ENCODE results near the gene RUNX3. TPM values are rescaled to one million over a fixed set of nuclear protein-coding genes. Genes with fewer than 3 reads are reported as not detected.

RUNX3 gene
- total RNA-seq, 1 donor, result not detected

- peak; percentile 25 for DNase-seq (ENCODE audit: low read depth)
- H3K4me3 ChIP-seq (ENCODE audit: low read depth, low read length), result no peak overlapping the region
- TF ChIP-seq, protein P1, sequence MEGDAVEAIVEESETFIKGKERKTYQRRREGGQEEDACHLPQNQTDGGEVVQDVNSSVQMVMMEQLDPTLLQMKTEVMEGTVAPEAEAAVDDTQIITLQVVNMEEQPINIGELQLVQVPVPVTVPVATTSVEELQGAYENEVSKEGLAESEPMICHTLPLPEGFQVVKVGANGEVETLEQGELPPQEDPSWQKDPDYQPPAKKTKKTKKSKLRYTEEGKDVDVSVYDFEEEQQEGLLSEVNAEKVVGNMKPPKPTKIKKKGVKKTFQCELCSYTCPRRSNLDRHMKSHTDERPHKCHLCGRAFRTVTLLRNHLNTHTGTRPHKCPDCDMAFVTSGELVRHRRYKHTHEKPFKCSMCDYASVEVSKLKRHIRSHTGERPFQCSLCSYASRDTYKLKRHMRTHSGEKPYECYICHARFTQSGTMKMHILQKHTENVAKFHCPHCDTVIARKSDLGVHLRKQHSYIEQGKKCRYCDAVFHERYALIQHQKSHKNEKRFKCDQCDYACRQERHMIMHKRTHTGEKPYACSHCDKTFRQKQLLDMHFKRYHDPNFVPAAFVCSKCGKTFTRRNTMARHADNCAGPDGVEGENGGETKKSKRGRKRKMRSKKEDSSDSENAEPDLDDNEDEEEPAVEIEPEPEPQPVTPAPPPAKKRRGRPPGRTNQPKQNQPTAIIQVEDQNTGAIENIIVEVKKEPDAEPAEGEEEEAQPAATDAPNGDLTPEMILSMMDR (IDR thresholded peaks at IDR 0.05; ENCODE audit: insufficient read depth, low read depth, low read length), result no peak
Observed at GRCh38 chr1:24878775-24879742, 51.0 kb downstream of the RUNX3 start.

DNA sequence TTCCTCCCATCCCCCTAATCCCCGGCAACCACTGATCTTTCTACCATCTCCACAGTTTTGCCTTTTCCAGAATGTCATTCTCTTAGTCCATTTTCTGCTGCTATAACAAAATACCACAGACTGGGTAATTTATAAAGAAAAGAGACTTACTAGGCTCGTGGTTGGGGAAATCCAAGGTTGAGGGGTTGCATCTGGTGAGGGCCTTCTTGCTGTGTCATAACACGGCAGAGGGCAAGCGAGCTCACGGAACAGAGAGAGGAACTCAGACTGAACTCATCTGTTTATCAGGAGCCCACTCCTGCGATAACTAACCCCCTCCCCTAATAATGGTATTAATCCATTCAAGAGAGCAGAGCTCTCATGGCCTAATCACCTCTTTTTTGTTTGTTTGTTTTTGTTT lies 52.0 kb downstream of the RUNX3 start:
- DNase-seq (ENCODE audit: low read depth), result no peak
- H3K4me3 ChIP-seq (ENCODE audit: low read depth, low read length), result no peak overlapping the region
- TF ChIP-seq, protein P1 (IDR thresholded peaks at IDR 0.05; ENCODE audit: insufficient read depth, low read depth, low read length), result no peak

- DNase-seq (ENCODE audit: low read depth), result no peak
- H3K4me3 ChIP-seq (ENCODE audit: low read depth, low read length), result no peak overlapping the region
- TF ChIP-seq, protein P1 (IDR thresholded peaks at IDR 0.05; ENCODE audit: insufficient read depth, low read depth, low read length), result no peak
Observed at GRCh38 chr1:24875991-24876506, 54.0 kb downstream of the RUNX3 start.

DNA sequence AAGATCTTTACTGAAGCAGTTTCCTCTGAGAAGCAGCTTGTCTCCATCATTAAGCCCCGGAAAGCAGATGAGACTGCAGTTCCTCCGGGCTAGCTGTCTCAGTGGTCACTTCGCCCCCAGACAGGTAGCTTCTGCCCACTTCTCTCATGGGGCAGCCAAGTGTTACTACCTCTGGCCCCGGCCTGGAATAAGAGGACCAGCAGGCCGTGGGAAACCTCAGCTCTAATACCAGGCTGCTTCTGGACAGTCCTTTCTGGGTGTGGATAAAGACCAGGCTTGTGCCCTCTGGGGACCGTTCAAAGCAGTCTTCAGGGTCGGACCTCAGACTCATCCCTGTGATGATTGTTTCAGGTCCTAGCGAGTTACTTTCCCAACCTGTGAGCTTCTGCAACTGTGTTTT lies 54.8 kb downstream of the RUNX3 start:
- TF ChIP-seq, protein P1 (IDR thresholded peaks at IDR 0.05; ENCODE audit: insufficient read depth, low read depth, low read length), result no peak
- H3K4me3 ChIP-seq (ENCODE audit: low read depth, low read length), result no peak overlapping the region
- DNase-seq (ENCODE audit: low read depth), result no peak

GRCh38 chr1:24874611-24875234 lies 55.4 kb downstream of the RUNX3 start:
- TF ChIP-seq, protein P1 (IDR thresholded peaks at IDR 0.05; ENCODE audit: insufficient read depth, low read depth, low read length), result no peak
- DNase-seq (ENCODE audit: low read depth), result no peak
- no peak overlapping the region for H3K4me3 ChIP-seq (ENCODE audit: low read depth, low read length)

DNA sequence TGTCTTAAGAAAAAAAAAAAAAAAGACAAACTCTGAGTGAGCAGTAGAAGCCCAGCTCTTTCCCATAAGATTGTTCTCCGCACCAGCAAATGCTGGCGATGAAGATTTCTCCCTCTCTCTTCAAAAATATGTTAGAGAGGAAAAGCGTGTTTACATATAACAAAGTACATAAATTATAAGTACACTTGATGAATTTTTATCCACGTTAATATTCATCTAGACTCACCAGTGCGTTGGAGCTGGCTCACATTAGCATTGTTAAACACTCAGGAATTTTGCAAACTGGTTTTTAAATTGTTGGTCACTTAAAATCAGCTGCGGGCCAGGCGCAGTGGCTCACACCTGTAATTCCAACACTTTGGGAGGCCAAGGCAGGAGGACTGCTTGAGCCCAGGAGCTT lies 56.0 kb downstream of the RUNX3 start:
- DNase-seq (ENCODE audit: low read depth), result no peak
- TF ChIP-seq, protein P1 (IDR thresholded peaks at IDR 0.05; ENCODE audit: insufficient read depth, low read depth, low read length), result no peak
- no peak overlapping the region for H3K4me3 ChIP-seq (ENCODE audit: low read depth, low read length)
